HG03520 (cell line): Measurements from ENCODE around the gene KCNQ1.

Experiments
- ATAC-seq: cut with Tn5 transposase; IDR thresholded peaks from one replicate; pipeline ENCODE4 v1.9.1; 2021; ENCODE audit warnings: mild to moderate bottlenecking, moderate library complexity; ENCODE audit not compliant: unreplicated experiment

The KCNQ1 gene

GRCh38 chr11:2799881-2800654, 355.3 kb downstream of the KCNQ1 start:
- ATAC-seq, result no peak

- ATAC-seq, result no peak
These were observed 356.1 kb downstream of the KCNQ1 start for GRCh38 chr11:2800655-2801531.

- no peak for ATAC-seq
These were observed 357.0 kb downstream of the KCNQ1 start for GRCh38 chr11:2801711-2802388.

GRCh38 chr11:2802389-2803185, 357.8 kb downstream of the KCNQ1 start:
- ATAC-seq, result no peak

- ATAC-seq, result no peak
These were observed 358.6 kb downstream of the KCNQ1 start for GRCh38 chr11:2803186-2804091.

- no peak for ATAC-seq
These were observed 359.4 kb downstream of the KCNQ1 start for GRCh38 chr11:2804189-2804588.

- no peak for ATAC-seq
These were observed 360.0 kb downstream of the KCNQ1 start for GRCh38 chr11:2804701-2805387.

- no peak for ATAC-seq
These were observed 360.7 kb downstream of the KCNQ1 start for GRCh38 chr11:2805388-2806056.

- no peak for ATAC-seq
These were observed 361.7 kb downstream of the KCNQ1 start for GRCh38 chr11:2806351-2807024.

GRCh38 chr11:2807025-2807681, 362.3 kb downstream of the KCNQ1 start:
- ATAC-seq, result no peak

- no peak for ATAC-seq
These were observed 363.0 kb downstream of the KCNQ1 start for GRCh38 chr11:2807801-2808241.

GRCh38 chr11:2808850-2809846, 364.3 kb downstream of the KCNQ1 start:
- no peak for ATAC-seq

GRCh38 chr11:2809854-2810253, 365.0 kb downstream of the KCNQ1 start:
- no peak for ATAC-seq

- ATAC-seq, result no peak
These were observed 365.8 kb downstream of the KCNQ1 start for GRCh38 chr11:2810411-2811205.
